ENCODE results near the gene NUAK1.

- TF ChIP-seq POLR2A (IDR thresholded peaks at IDR 0.05) = no peak
- no peak for TF ChIP-seq POLR2AphosphoS5 (IDR thresholded peaks at IDR 0.05)
- no peak for TF ChIP-seq CTCF (IDR thresholded peaks at IDR 0.05)
Measured at GRCh38 chr12:106188256-106188655, 49.5 kb upstream of the NUAK1 start.
